CD4-positive, CD25-positive, alpha-beta regulatory T cell (primary cell): ENCODE data around the gene IRX4. TPM values are rescaled to one million over a fixed set of nuclear protein-coding genes. Genes with fewer than 3 reads are reported as not detected.

ENCODE experiments used
- ATAC-seq, 2 donors: fragments of 150-1000 bp; cut with Tn5 transposase; one replicate each; pipeline ENCODE4 v1.10.0; 2021; ENCODE audit warnings: low read depth in 2 of 2, moderate number of reproducible peaks in 2 of 2, moderate library complexity in 1 of 2
- DNase-seq, 3 donors: peaks; one replicate each; pipeline versions ENCODE4 v3.0.0 to v3.0.0-alpha.2; 2012 to 2022; ENCODE audit warnings: mixed read lengths in 1 of 3
- H3K27ac ChIP-seq: one replicate; pipeline ENCODE4 v1.7.0; 2013; ENCODE audit warnings: mild to moderate bottlenecking, low read length; ENCODE audit not compliant: insufficient read depth, poor library complexity, severe bottlenecking
- H3K27me3 ChIP-seq: one replicate; pipeline ENCODE4 v1.7.0; 2013; ENCODE audit warnings: low read length; ENCODE audit not compliant: control insufficient read depth, insufficient read depth
- H3K36me3 ChIP-seq: one replicate; pipeline ENCODE4 v1.7.0; 2013; ENCODE audit warnings: mild to moderate bottlenecking, low read length, moderate library complexity; ENCODE audit not compliant: control insufficient read depth, insufficient read depth
- H3K4me1 ChIP-seq: 2 replicates; pipeline ENCODE4 v1.7.0; 2013; ENCODE audit warnings: mild to moderate bottlenecking, low read length; ENCODE audit not compliant: insufficient read depth, control insufficient read depth, poor library complexity, severe bottlenecking
- H3K4me3 ChIP-seq: one replicate; pipeline ENCODE4 v1.7.0; 2013; ENCODE audit warnings: low read depth, mild to moderate bottlenecking, low read length, moderate library complexity
- H3K9me3 ChIP-seq, 2 experiments: 1 replicate in 1 of 2; 2 replicates in 1 of 2; pipeline ENCODE4 v1.7.0; 2013; ENCODE audit warnings: low read length in 2 of 2, mild to moderate bottlenecking in 1 of 2, moderate library complexity in 1 of 2; ENCODE audit not compliant: control insufficient read depth in 2 of 2
- H3K27ac Mint-ChIP-seq, 3 donors: one replicate each; pipeline ENCODE4 v1.8.0; 2020 to 2022; ENCODE audit warnings: mild to moderate bottlenecking in 3 of 3, mixed read lengths in 3 of 3, moderate library complexity in 2 of 3
- H3K27me3 Mint-ChIP-seq: one replicate; pipeline ENCODE4 v1.8.0; 2022; ENCODE audit warnings: mild to moderate bottlenecking, mixed read lengths
- H3K36me3 Mint-ChIP-seq: one replicate; pipeline ENCODE4 v1.8.0; 2020; ENCODE audit warnings: mixed read lengths
- H3K4me1 Mint-ChIP-seq, 4 donors: one replicate each; pipeline ENCODE4 v1.8.0; 2020 to 2022; ENCODE audit warnings: mixed read lengths in 4 of 4, mild to moderate bottlenecking in 1 of 4
- H3K4me3 Mint-ChIP-seq, 4 donors: one replicate each; pipeline ENCODE4 v1.8.0; 2020 to 2022; ENCODE audit warnings: mild to moderate bottlenecking in 4 of 4, mixed read lengths in 4 of 4, moderate library complexity in 3 of 4
- H3K9me3 Mint-ChIP-seq, 7 donors: one replicate each; pipeline ENCODE4 v1.8.0; 2020 to 2022; ENCODE audit warnings: mixed read lengths in 7 of 7, mild to moderate bottlenecking in 3 of 7, moderate library complexity in 2 of 7
- polyA plus RNA-seq, 4 donors: library from polyadenylated mRNA; unstranded; fragments of 300-500 nt; fragmentation: Illumina TruSeq; gene quantifications; one replicate each; pipeline ENCODE4 v1.2.3, GENCODE V29; 2021
- total RNA-seq: library from RNA; stranded (reverse); gene quantifications from one replicate; pipeline ENCODE4 v1.2.3, GENCODE V29; 2022

Gene IRX4
- total and polyA plus RNA-seq, 5 donors from 2014 or later, result not detected

- ATAC-seq (no peak), DNase-seq (no peak)
- Mint-ChIP-seq H3K27ac (no peak overlapping the region), H3K4me3 (no peak overlapping the region), H3K27me3 (no peaks in the 10 kb centered on the region), H3K36me3 (no peaks in the 10 kb centered on the region), H3K4me1 (no peaks in the 10 kb centered on the region), H3K9me3 (peaks cover 0 to 5% (median 0%) of the 10 kb centered on the region in 7 donors)
- H3K9me3 ChIP-seq, result no peaks in the 10 kb centered on the region
- H3K27ac ChIP-seq, result no peak overlapping the region
- no peak overlapping the region for H3K4me3 ChIP-seq
- H3K36me3 ChIP-seq, result no peaks in the 10 kb centered on the region
- H3K4me1 ChIP-seq, result no peaks in the 10 kb centered on the region
- H3K27me3 ChIP-seq, result no peaks in the 10 kb centered on the region
Measured at GRCh38 chr5:1911773-1912235, 29.1 kb upstream of the IRX4 start.

GRCh38 chr5:1910861-1911772 lies 28.4 kb upstream of the IRX4 start:
- H3K27me3 ChIP-seq, result no peaks in the 10 kb centered on the region
- no peaks in the 10 kb centered on the region for H3K9me3 ChIP-seq
- H3K4me1 Mint-ChIP-seq, result no peaks in the 10 kb centered on the region
- H3K27me3 Mint-ChIP-seq, result no peaks in the 10 kb centered on the region
- DNase-seq (no peak), ATAC-seq (no peak)
- H3K4me3 ChIP-seq, result no peak overlapping the region
- no peaks in the 10 kb centered on the region for H3K4me1 ChIP-seq
- no peaks in the 10 kb centered on the region for H3K36me3 Mint-ChIP-seq
- H3K27ac Mint-ChIP-seq, result no peak overlapping the region
- H3K9me3 Mint-ChIP-seq, result peaks cover 0 to 5% (median 0%) of the 10 kb centered on the region in 7 donors
- no peak overlapping the region for H3K27ac ChIP-seq
- H3K4me3 Mint-ChIP-seq, result no peak overlapping the region
- no peaks in the 10 kb centered on the region for H3K36me3 ChIP-seq

GRCh38 chr5:1910081-1910760 lies 27.5 kb upstream of the IRX4 start:
- no peak for DNase-seq

GRCh38 chr5:1909346-1909985 lies 26.7 kb upstream of the IRX4 start:
- Histone ChIP-seq H3K4me3 (no peak overlapping the region), H3K4me1 (no peaks in the 10 kb centered on the region), H3K27me3 (no peaks in the 10 kb centered on the region), H3K9me3 (peaks cover 0 to 6% of the 10 kb centered on the region in 2 experiments), H3K27ac (no peak overlapping the region), H3K36me3 (no peaks in the 10 kb centered on the region)
- Mint-ChIP-seq H3K27ac (no peak overlapping the region), H3K4me1 (no peaks in the 10 kb centered on the region), H3K9me3 (peaks cover 0 to 8% (median 4%) of the 10 kb centered on the region in 7 donors), H3K36me3 (no peaks in the 10 kb centered on the region), H3K27me3 (peaks cover 4% of the 10 kb centered on the region), H3K4me3 (no peak overlapping the region)
- ATAC-seq (no peak), DNase-seq (no peak)

More at GRCh38 chr5:1910081-1910760, 27.5 kb upstream of the IRX4 start:
- no peak overlapping the region for H3K4me3 ChIP-seq
- no peaks in the 10 kb centered on the region for H3K36me3 ChIP-seq
- ATAC-seq, result no peak
- H3K27ac ChIP-seq, result no peak overlapping the region
- no peaks in the 10 kb centered on the region for H3K27me3 ChIP-seq
- no peaks in the 10 kb centered on the region for H3K4me1 Mint-ChIP-seq
- H3K4me3 Mint-ChIP-seq, result no peak overlapping the region
- H3K9me3 Mint-ChIP-seq, result peaks cover 0 to 10% (median 4%) of the 10 kb centered on the region in 7 donors
- H3K9me3 ChIP-seq, result peaks cover 0 to 4% of the 10 kb centered on the region in 2 experiments
- H3K36me3 Mint-ChIP-seq, result no peaks in the 10 kb centered on the region
- no peak overlapping the region for H3K27ac Mint-ChIP-seq
- H3K27me3 Mint-ChIP-seq, result peaks cover 4% of the 10 kb centered on the region
- no peaks in the 10 kb centered on the region for H3K4me1 ChIP-seq

- Mint-ChIP-seq H3K36me3 (no peaks in the 10 kb centered on the region), H3K4me1 (no peaks in the 10 kb centered on the region), H3K4me3 (no peak overlapping the region), H3K27me3 (peaks cover 4% of the 10 kb centered on the region), H3K9me3 (peaks cover 0 to 10% (median 4%) of the 10 kb centered on the region in 7 donors), H3K27ac (no peak overlapping the region)
- Histone ChIP-seq H3K27me3 (no peaks in the 10 kb centered on the region), H3K4me3 (no peak overlapping the region), H3K27ac (no peak overlapping the region), H3K4me1 (no peaks in the 10 kb centered on the region), H3K9me3 (peaks cover 0 to 6% of the 10 kb centered on the region in 2 experiments), H3K36me3 (no peaks in the 10 kb centered on the region)
- DNase-seq, result no peak
- no peak for ATAC-seq
Measured at GRCh38 chr5:1908931-1909330, 26.2 kb upstream of the IRX4 start.

- H3K4me3 ChIP-seq, result no peak overlapping the region
- no peak overlapping the region for H3K27ac ChIP-seq
- H3K36me3 Mint-ChIP-seq, result no peaks in the 10 kb centered on the region
- H3K4me3 Mint-ChIP-seq, result no peak overlapping the region
- no peaks in the 10 kb centered on the region for H3K27me3 ChIP-seq
- H3K4me1 ChIP-seq, result no peaks in the 10 kb centered on the region
- H3K27me3 Mint-ChIP-seq, result peaks cover 4% of the 10 kb centered on the region
- no peaks in the 10 kb centered on the region for H3K36me3 ChIP-seq
- no peak for DNase-seq
- no peaks in the 10 kb centered on the region for H3K4me1 Mint-ChIP-seq
- peaks cover 0 to 6% of the 10 kb centered on the region in 2 experiments for H3K9me3 ChIP-seq
- no peak overlapping the region for H3K27ac Mint-ChIP-seq
- peaks cover 0 to 15% (median 6%) of the 10 kb centered on the region in 7 donors for H3K9me3 Mint-ChIP-seq
- ATAC-seq, result no peak
Measured at GRCh38 chr5:1907616-1908015, 24.9 kb upstream of the IRX4 start.

- Histone ChIP-seq H3K4me1 (no peaks in the 10 kb centered on the region), H3K27me3 (no peaks in the 10 kb centered on the region), H3K9me3 (peaks cover 0 to 6% of the 10 kb centered on the region in 2 experiments), H3K36me3 (no peaks in the 10 kb centered on the region), H3K27ac (no peak overlapping the region), H3K4me3 (no peak overlapping the region)
- no peaks in the 10 kb centered on the region for H3K4me1 Mint-ChIP-seq
- ATAC-seq (no peak), DNase-seq (no peak)
- no peak overlapping the region for H3K27ac Mint-ChIP-seq
- H3K4me3 Mint-ChIP-seq, result no peak overlapping the region
- H3K9me3 Mint-ChIP-seq, result peaks cover 0 to 15% (median 6%) of the 10 kb centered on the region in 7 donors
- peaks cover 8% of the 10 kb centered on the region for H3K27me3 Mint-ChIP-seq
- no peaks in the 10 kb centered on the region for H3K36me3 Mint-ChIP-seq
Measured at GRCh38 chr5:1905108-1905507, 22.4 kb upstream of the IRX4 start.
